ENCODE results near the gene C1orf35.

C1orf35 gene

GRCh38 chr1:228146417-228147150 is 43.5 kb upstream of the C1orf35 start:
- H3K4me1 Mint-ChIP-seq (ENCODE audit: low read depth in 2 of 2) = peaks cover 25 to 35% of the 10 kb centered on the region in 2 donors
- peaks cover 49% of the 10 kb centered on the region for H3K36me3 Mint-ChIP-seq (ENCODE audit: insufficient read depth)
- H3K27ac Mint-ChIP-seq = no peak overlapping the region
- H3K9me3 Mint-ChIP-seq = no peaks in the 10 kb centered on the region
- DNase-seq (no peak), ATAC-seq (replicated peaks) (no peak)
- H3K4me3 Mint-ChIP-seq = no peak overlapping the region
- no peaks in the 10 kb centered on the region for H3K27me3 Mint-ChIP-seq

- peaks cover 52% of the 10 kb centered on the region for H3K36me3 Mint-ChIP-seq (ENCODE audit: insufficient read depth)
- H3K27me3 Mint-ChIP-seq = no peaks in the 10 kb centered on the region
- no peak overlapping the region for H3K4me3 Mint-ChIP-seq
- peaks cover 31 to 40% of the 10 kb centered on the region in 2 donors for H3K4me1 Mint-ChIP-seq (ENCODE audit: low read depth in 2 of 2)
- ATAC-seq (replicated peaks) (no peak), DNase-seq (no peak)
- H3K9me3 Mint-ChIP-seq = no peaks in the 10 kb centered on the region
- no peak overlapping the region for H3K27ac Mint-ChIP-seq
Observed at GRCh38 chr1:228145463-228146416, 42.6 kb upstream of the C1orf35 start.

GRCh38 chr1:228144993-228145343 is 41.8 kb upstream of the C1orf35 start:
- Mint-ChIP-seq H3K9me3 (no peaks in the 10 kb centered on the region), H3K4me3 (peak overlapping the region in 1 of 2 donors; percentile 21), H3K36me3 (ENCODE audit: insufficient read depth) (peaks cover 52% of the 10 kb centered on the region), H3K27me3 (no peaks in the 10 kb centered on the region), H3K4me1 (ENCODE audit: low read depth in 2 of 2) (peaks cover 31 to 40% of the 10 kb centered on the region in 2 donors), H3K27ac (peak overlapping the region; percentile 41 to 77)
- no peak for ATAC-seq (replicated peaks)
- DNase-seq = no peak

- H3K36me3 Mint-ChIP-seq (ENCODE audit: insufficient read depth) = peaks cover 53% of the 10 kb centered on the region
- peak overlapping the region; percentile 95 to 97 for H3K4me3 Mint-ChIP-seq
- ATAC-seq (replicated peaks) (no peak), DNase-seq (no peak)
- peaks cover 31 to 40% of the 10 kb centered on the region in 2 donors for H3K4me1 Mint-ChIP-seq (ENCODE audit: low read depth in 2 of 2)
- H3K27me3 Mint-ChIP-seq = no peaks in the 10 kb centered on the region
- H3K9me3 Mint-ChIP-seq = no peaks in the 10 kb centered on the region
- peak overlapping the region; percentile 77 to 98 for H3K27ac Mint-ChIP-seq
Observed at GRCh38 chr1:228144193-228144992, 41.3 kb upstream of the C1orf35 start.

- Mint-ChIP-seq H3K36me3 (ENCODE audit: insufficient read depth) (peaks cover 48% of the 10 kb centered on the region), H3K9me3 (no peaks in the 10 kb centered on the region), H3K27ac (peak overlapping the region; percentile 77 to 98), H3K27me3 (no peaks in the 10 kb centered on the region), H3K4me1 (ENCODE audit: low read depth in 2 of 2) (peaks cover 31 to 40% of the 10 kb centered on the region in 2 donors), H3K4me3 (peak overlapping the region; percentile 95 to 97)
- DNase-seq (no peak), ATAC-seq (replicated peaks) (no peak)
Observed at GRCh38 chr1:228143480-228144192, 40.5 kb upstream of the C1orf35 start.

- Mint-ChIP-seq H3K4me1 (ENCODE audit: low read depth in 2 of 2) (peaks cover 34 to 40% of the 10 kb centered on the region in 2 donors), H3K27me3 (no peaks in the 10 kb centered on the region), H3K36me3 (ENCODE audit: insufficient read depth) (peaks cover 44% of the 10 kb centered on the region), H3K27ac (peak overlapping the region; percentile 77 to 98), H3K9me3 (no peaks in the 10 kb centered on the region), H3K4me3 (peak overlapping the region; percentile 95 to 97)
- no peak for DNase-seq
- ATAC-seq (replicated peaks) = no peak
Observed at GRCh38 chr1:228142701-228143136, 39.6 kb upstream of the C1orf35 start.

GRCh38 chr1:228142155-228142691 is 39.1 kb upstream of the C1orf35 start:
- H3K9me3 Mint-ChIP-seq = no peaks in the 10 kb centered on the region
- H3K4me3 Mint-ChIP-seq = peak overlapping the region; percentile 95 to 97
- no peak for DNase-seq
- peaks cover 38 to 43% of the 10 kb centered on the region in 2 donors for H3K4me1 Mint-ChIP-seq (ENCODE audit: low read depth in 2 of 2)
- no peak for ATAC-seq (replicated peaks)
- peaks cover 39% of the 10 kb centered on the region for H3K36me3 Mint-ChIP-seq (ENCODE audit: insufficient read depth)
- H3K27me3 Mint-ChIP-seq = no peaks in the 10 kb centered on the region
- H3K27ac Mint-ChIP-seq = peak overlapping the region; percentile 77 to 98

GRCh38 chr1:228141226-228142044 is 38.3 kb upstream of the C1orf35 start:
- Mint-ChIP-seq H3K27ac (peak overlapping the region; percentile 95 to 98), H3K4me1 (ENCODE audit: low read depth in 2 of 2) (peaks cover 46 to 50% of the 10 kb centered on the region in 2 donors), H3K9me3 (no peaks in the 10 kb centered on the region), H3K27me3 (no peaks in the 10 kb centered on the region), H3K4me3 (peak overlapping the region; percentile 95 to 97), H3K36me3 (ENCODE audit: insufficient read depth) (peaks cover 38% of the 10 kb centered on the region)
- no peak for ATAC-seq (replicated peaks)
- no peak for DNase-seq

GRCh38 chr1:228140724-228141225 is 37.6 kb upstream of the C1orf35 start:
- no peaks in the 10 kb centered on the region for H3K27me3 Mint-ChIP-seq
- H3K27ac Mint-ChIP-seq = peak overlapping the region; percentile 95 to 98
- peaks cover 52 to 55% of the 10 kb centered on the region in 2 donors for H3K4me1 Mint-ChIP-seq (ENCODE audit: low read depth in 2 of 2)
- no peaks in the 10 kb centered on the region for H3K9me3 Mint-ChIP-seq
- H3K4me3 Mint-ChIP-seq = peak overlapping the region; percentile 95 to 97
- H3K36me3 Mint-ChIP-seq (ENCODE audit: insufficient read depth) = peaks cover 33% of the 10 kb centered on the region
- DNase-seq (no peak), ATAC-seq (replicated peaks) (no peak)

GRCh38 chr1:228139931-228140723 is 37.0 kb upstream of the C1orf35 start, which contains the start of gene GUK1:
GUK1 (plus strand) TSS chr1:228140279; CDS start chr1:228140303, 24 bp downstream.
- H3K27ac Mint-ChIP-seq = peak within 1 kb of the TSS; percentile 95 to 98
- H3K27me3 Mint-ChIP-seq = no peaks in the 10 kb centered on the region
- H3K4me3 Mint-ChIP-seq = peak within 1 kb of the TSS; percentile 95 to 97
- DNase-seq (peak; percentile 100), ATAC-seq (replicated peaks) (peak; percentile 79)
- peaks cover 53 to 55% of the 10 kb centered on the region in 2 donors for H3K4me1 Mint-ChIP-seq (ENCODE audit: low read depth in 2 of 2)
- H3K36me3 Mint-ChIP-seq (ENCODE audit: insufficient read depth) = peaks cover 33% of the 10 kb centered on the region
- H3K9me3 Mint-ChIP-seq = no peaks in the 10 kb centered on the region

- ATAC-seq (replicated peaks) (no peak), DNase-seq (no peak)
- Mint-ChIP-seq H3K4me1 (ENCODE audit: low read depth in 2 of 2) (peaks cover 50 to 53% of the 10 kb centered on the region in 2 donors), H3K9me3 (no peaks in the 10 kb centered on the region), H3K27me3 (no peaks in the 10 kb centered on the region), H3K27ac (peak overlapping the region; percentile 95 to 98), H3K36me3 (ENCODE audit: insufficient read depth) (peaks cover 33% of the 10 kb centered on the region), H3K4me3 (peak overlapping the region; percentile 95 to 97)
Observed at GRCh38 chr1:228139406-228139930, 36.3 kb upstream of the C1orf35 start.
